ENCODE results near the gene WFDC9.

WFDC9 gene

DNA sequence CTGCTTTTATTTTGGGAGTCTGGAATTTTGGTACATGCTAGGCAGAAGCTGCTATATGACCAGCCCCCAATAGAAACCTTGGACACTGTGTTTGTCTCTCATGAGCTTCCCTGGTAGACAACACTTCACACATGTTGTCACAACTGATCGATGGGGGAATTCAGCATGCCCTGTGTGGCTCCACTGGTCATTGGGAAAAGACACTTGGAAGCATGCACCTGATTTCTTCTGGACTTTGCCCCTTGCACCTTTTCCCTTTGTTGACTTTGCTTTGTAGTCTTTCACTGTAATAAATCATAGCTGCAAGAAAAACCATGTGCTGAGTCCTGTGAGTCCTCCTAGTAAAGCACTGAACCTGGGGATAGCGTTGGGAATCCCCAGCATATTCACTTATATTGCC lies 9.5 kb downstream of the WFDC9 start:
- Histone ChIP-seq H3K36me3 (replicated peaks in 1 of 2; ENCODE audit: control insufficient read depth in 2 of 2, insufficient read depth in 2 of 2, low read length in 2 of 2) (no peaks in the 10 kb centered on the region), H3K23ac (ENCODE audit: low read depth, low read length, poor library complexity) (no peak overlapping the region), H3K18ac (ENCODE audit: low read length) (no peak overlapping the region), H3K79me1 (ENCODE audit: low read depth, low read length) (no peaks in the 10 kb centered on the region), H3K4me1 (ENCODE audit: control insufficient read depth in 2 of 2, insufficient read depth in 1 of 2, low read depth in 1 of 2, low read length in 2 of 2) (no peaks in the 10 kb centered on the region), H3K14ac (ENCODE audit: low read length) (no peak overlapping the region), H2AFZ (ENCODE audit: low read length) (no peak overlapping the region), H2BK15ac (ENCODE audit: low read length) (no peak overlapping the region), H3K9me3 (replicated peaks in 1 of 2; ENCODE audit: control insufficient read depth in 2 of 2, insufficient read depth in 1 of 2, low read depth in 1 of 2, low read length in 2 of 2) (no peaks in the 10 kb centered on the region), H2BK12ac (ENCODE audit: low read length) (no peak overlapping the region), H3K9ac (ENCODE audit: low read depth, low read length, poor library complexity) (no peak overlapping the region), H2BK120ac (ENCODE audit: low read depth, low read length) (no peak overlapping the region), H4K8ac (ENCODE audit: low read depth, low read length) (no peak overlapping the region), H2AK5ac (ENCODE audit: low read depth, low read length) (no peak overlapping the region), H4K91ac (ENCODE audit: low read depth, low read length, poor library complexity) (no peak overlapping the region), H3K4me3 (ENCODE audit: low read length in 2 of 2) (no peak overlapping the region), H3K27me3 (ENCODE audit: control insufficient read depth in 3 of 3, insufficient read depth in 3 of 3, low read depth in 1 of 3, low read length in 3 of 3) (no peaks in the 10 kb centered on the region), H3K4ac (ENCODE audit: low read length) (no peak overlapping the region), H2BK5ac (ENCODE audit: low read length) (no peak overlapping the region), H3K27ac (replicated peaks; ENCODE audit: low read length) (no peak overlapping the region), H3K4me2 (ENCODE audit: insufficient read depth, low read length, poor library complexity, severe bottlenecking) (no peak overlapping the region)
- DNase-seq (ENCODE audit: low spot score), result no peak
- WGBS, 2 donors (ENCODE audit: extremely low coverage in 2 of 2, insufficient read length in 2 of 2, insufficient replicate concordance in 1 of 2), result no CpG with 5 or more reads among the region's 2 CpGs

DNA sequence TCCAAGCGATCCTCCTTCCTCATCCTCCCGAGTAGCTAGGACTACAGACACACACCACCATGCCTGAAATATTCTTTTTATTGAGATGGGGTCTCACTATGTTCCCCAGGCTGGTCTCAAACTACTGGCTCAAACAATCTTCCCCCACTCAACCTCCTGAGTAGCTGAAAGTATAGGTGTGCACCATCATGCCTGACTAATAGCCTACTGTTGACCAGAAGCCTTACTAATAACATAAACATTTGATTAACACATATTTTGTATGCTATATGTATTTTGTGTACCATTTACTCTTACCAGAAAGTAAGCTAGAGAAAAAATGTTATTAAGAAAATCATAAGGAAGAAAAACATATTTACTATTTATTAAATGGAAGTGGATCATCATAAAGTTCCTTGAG lies 13.5 kb downstream of the WFDC9 start:
- Histone ChIP-seq H2BK5ac (ENCODE audit: low read length) (no peak overlapping the region), H4K8ac (ENCODE audit: low read depth, low read length) (no peak overlapping the region), H3K4me1 (ENCODE audit: control insufficient read depth in 2 of 2, insufficient read depth in 1 of 2, low read depth in 1 of 2, low read length in 2 of 2) (no peaks in the 10 kb centered on the region), H2BK12ac (ENCODE audit: low read length) (no peak overlapping the region), H3K4ac (ENCODE audit: low read length) (no peak overlapping the region), H3K36me3 (replicated peaks in 1 of 2; ENCODE audit: control insufficient read depth in 2 of 2, insufficient read depth in 2 of 2, low read length in 2 of 2) (no peaks in the 10 kb centered on the region), H2BK15ac (ENCODE audit: low read length) (no peak overlapping the region), H4K91ac (ENCODE audit: low read depth, low read length, poor library complexity) (no peak overlapping the region), H3K14ac (ENCODE audit: low read length) (no peak overlapping the region), H2AK5ac (ENCODE audit: low read depth, low read length) (no peak overlapping the region), H3K4me2 (ENCODE audit: insufficient read depth, low read length, poor library complexity, severe bottlenecking) (no peak overlapping the region), H3K9ac (ENCODE audit: low read depth, low read length, poor library complexity) (no peak overlapping the region), H3K9me3 (replicated peaks in 1 of 2; ENCODE audit: control insufficient read depth in 2 of 2, insufficient read depth in 1 of 2, low read depth in 1 of 2, low read length in 2 of 2) (peaks cover 0 to 2% of the 10 kb centered on the region in 2 donors), H3K27ac (replicated peaks; ENCODE audit: low read length) (no peak overlapping the region), H3K23ac (ENCODE audit: low read depth, low read length, poor library complexity) (no peak overlapping the region), H2BK120ac (ENCODE audit: low read depth, low read length) (no peak overlapping the region), H3K18ac (ENCODE audit: low read length) (no peak overlapping the region), H3K4me3 (ENCODE audit: low read length in 2 of 2) (no peak overlapping the region), H3K79me1 (ENCODE audit: low read depth, low read length) (no peaks in the 10 kb centered on the region), H2AFZ (ENCODE audit: low read length) (no peak overlapping the region), H3K27me3 (ENCODE audit: control insufficient read depth in 3 of 3, insufficient read depth in 3 of 3, low read depth in 1 of 3, low read length in 3 of 3) (no peaks in the 10 kb centered on the region)
- no peak for DNase-seq (ENCODE audit: low spot score)
- WGBS, 2 donors (ENCODE audit: extremely low coverage in 2 of 2, insufficient read length in 2 of 2, insufficient replicate concordance in 1 of 2), result no CpG with 5 or more reads among the region's 2 CpGs

DNA sequence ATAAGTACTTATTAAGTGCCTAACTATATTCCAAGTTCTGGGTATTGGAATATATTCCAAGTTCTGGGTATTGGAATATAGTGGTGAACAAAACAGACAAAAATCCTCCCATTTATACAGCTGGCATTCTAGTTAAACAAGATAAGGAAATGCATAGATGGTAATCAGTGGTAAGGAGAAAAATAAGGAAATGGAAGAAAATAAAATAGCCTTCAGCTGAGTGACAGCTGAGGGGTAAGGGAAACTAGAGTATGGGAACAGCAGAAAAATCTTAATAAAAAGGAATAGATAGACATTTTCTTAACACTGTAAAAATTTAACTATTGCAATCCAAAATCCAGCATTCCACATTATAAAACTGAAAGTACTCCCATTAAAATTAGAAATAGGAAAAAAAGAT lies 18.8 kb downstream of the WFDC9 start:
- Histone ChIP-seq H2BK12ac (ENCODE audit: low read length) (no peak overlapping the region), H3K4me3 (ENCODE audit: low read length in 2 of 2) (no peak overlapping the region), H3K18ac (ENCODE audit: low read length) (no peak overlapping the region), H2BK5ac (ENCODE audit: low read length) (no peak overlapping the region), H3K4me2 (ENCODE audit: insufficient read depth, low read length, poor library complexity, severe bottlenecking) (no peak overlapping the region), H2BK15ac (ENCODE audit: low read length) (no peak overlapping the region), H2BK120ac (ENCODE audit: low read depth, low read length) (no peak overlapping the region), H2AFZ (ENCODE audit: low read length) (no peak overlapping the region), H3K36me3 (replicated peaks in 1 of 2; ENCODE audit: control insufficient read depth in 2 of 2, insufficient read depth in 2 of 2, low read length in 2 of 2) (no peaks in the 10 kb centered on the region), H3K4ac (ENCODE audit: low read length) (no peak overlapping the region), H3K14ac (ENCODE audit: low read length) (no peak overlapping the region), H2AK5ac (ENCODE audit: low read depth, low read length) (no peak overlapping the region), H3K9me3 (replicated peaks in 1 of 2; ENCODE audit: control insufficient read depth in 2 of 2, insufficient read depth in 1 of 2, low read depth in 1 of 2, low read length in 2 of 2) (peaks cover 0 to 2% of the 10 kb centered on the region in 2 donors), H4K8ac (ENCODE audit: low read depth, low read length) (no peak overlapping the region), H4K91ac (ENCODE audit: low read depth, low read length, poor library complexity) (no peak overlapping the region), H3K23ac (ENCODE audit: low read depth, low read length, poor library complexity) (no peak overlapping the region), H3K4me1 (ENCODE audit: control insufficient read depth in 2 of 2, insufficient read depth in 1 of 2, low read depth in 1 of 2, low read length in 2 of 2) (peaks cover 0 to 2% of the 10 kb centered on the region in 2 donors), H3K79me1 (ENCODE audit: low read depth, low read length) (no peaks in the 10 kb centered on the region), H3K27me3 (ENCODE audit: control insufficient read depth in 3 of 3, insufficient read depth in 3 of 3, low read depth in 1 of 3, low read length in 3 of 3) (no peaks in the 10 kb centered on the region), H3K9ac (ENCODE audit: low read depth, low read length, poor library complexity) (no peak overlapping the region), H3K27ac (replicated peaks; ENCODE audit: low read length) (no peak overlapping the region)
- no peak for DNase-seq (ENCODE audit: low spot score)

DNA sequence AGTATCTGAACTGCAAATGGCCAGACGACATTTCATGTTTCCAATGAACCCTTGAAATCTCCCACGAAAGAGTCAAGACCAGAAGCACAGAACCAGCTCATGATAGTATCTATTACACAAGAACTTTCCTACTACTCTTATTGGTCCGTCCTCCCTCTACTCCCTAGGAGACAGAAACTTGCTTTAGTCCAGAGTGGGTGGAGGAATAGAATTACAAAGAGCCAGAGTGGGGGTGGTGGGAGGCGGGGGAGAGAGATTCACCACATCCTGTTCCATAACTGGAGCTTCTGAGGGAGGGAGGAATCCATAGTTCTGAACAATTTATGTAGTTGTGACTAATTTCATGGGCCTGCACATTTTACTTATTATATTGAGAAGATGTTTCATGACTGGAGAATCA lies 20.0 kb downstream of the WFDC9 start:
- Histone ChIP-seq H2BK12ac (ENCODE audit: low read length) (no peak overlapping the region), H3K9ac (ENCODE audit: low read depth, low read length, poor library complexity) (no peak overlapping the region), H2BK5ac (ENCODE audit: low read length) (no peak overlapping the region), H2BK120ac (ENCODE audit: low read depth, low read length) (no peak overlapping the region), H3K36me3 (replicated peaks in 1 of 2; ENCODE audit: control insufficient read depth in 2 of 2, insufficient read depth in 2 of 2, low read length in 2 of 2) (no peaks in the 10 kb centered on the region), H2AFZ (ENCODE audit: low read length) (peak overlapping the region; percentile 23), H3K79me1 (ENCODE audit: low read depth, low read length) (no peaks in the 10 kb centered on the region), H3K27me3 (ENCODE audit: control insufficient read depth in 3 of 3, insufficient read depth in 3 of 3, low read depth in 1 of 3, low read length in 3 of 3) (no peaks in the 10 kb centered on the region), H2BK15ac (ENCODE audit: low read length) (no peak overlapping the region), H3K4me3 (ENCODE audit: low read length in 2 of 2) (no peak overlapping the region), H3K27ac (replicated peaks; ENCODE audit: low read length) (no peak overlapping the region), H3K4me1 (ENCODE audit: control insufficient read depth in 2 of 2, insufficient read depth in 1 of 2, low read depth in 1 of 2, low read length in 2 of 2) (peaks cover 0 to 2% of the 10 kb centered on the region in 2 donors), H3K14ac (ENCODE audit: low read length) (no peak overlapping the region), H3K23ac (ENCODE audit: low read depth, low read length, poor library complexity) (no peak overlapping the region), H3K4me2 (ENCODE audit: insufficient read depth, low read length, poor library complexity, severe bottlenecking) (no peak overlapping the region), H4K91ac (ENCODE audit: low read depth, low read length, poor library complexity) (no peak overlapping the region), H4K8ac (ENCODE audit: low read depth, low read length) (no peak overlapping the region), H3K4ac (ENCODE audit: low read length) (no peak overlapping the region), H3K18ac (ENCODE audit: low read length) (no peak overlapping the region), H3K9me3 (replicated peaks in 1 of 2; ENCODE audit: control insufficient read depth in 2 of 2, insufficient read depth in 1 of 2, low read depth in 1 of 2, low read length in 2 of 2) (peaks cover 0 to 2% of the 10 kb centered on the region in 2 donors), H2AK5ac (ENCODE audit: low read depth, low read length) (no peak overlapping the region)
- WGBS, 2 donors (ENCODE audit: extremely low coverage in 2 of 2, insufficient read length in 2 of 2, insufficient replicate concordance in 1 of 2), result no CpG with 5 or more reads among the region's 4 CpGs
- no peak for DNase-seq (ENCODE audit: low spot score)
